ENCODE measurements around the gene ADGRD1. TPM values are rescaled to one million over a fixed set of nuclear protein-coding genes. Genes with fewer than 3 reads are reported as not detected.

Gene ADGRD1
- polyA plus RNA-seq, 1 experiment, result 68.5 TPM

- ChIA-PET POLR2A (no interaction called here), CTCF (no interaction called here)
- no peak for TF ChIP-seq CTCF (IDR thresholded peaks at IDR 0.05; ENCODE audit: insufficient read depth, low read depth, low read length)
- Histone ChIP-seq H3K27me3 (ENCODE audit: control insufficient read depth, insufficient read depth, low read length) (no peaks in the 10 kb centered on the region), H3K4me3 (ENCODE audit: low read depth, low read length) (no peak overlapping the region), H3K36me3 (ENCODE audit: control insufficient read depth, insufficient read depth, low read length) (peaks cover 10% of the 10 kb centered on the region)
- DNase-seq (ENCODE audit: low read depth), result no peak
Measured at GRCh38 chr12:130967636-130968035, 13.9 kb downstream of the ADGRD1 start.

GRCh38 chr12:130968611-130969010 lies 14.9 kb downstream of the ADGRD1 start:
- no peak for DNase-seq (ENCODE audit: low read depth)
- no peak for TF ChIP-seq CTCF (IDR thresholded peaks at IDR 0.05; ENCODE audit: insufficient read depth, low read depth, low read length)
- Histone ChIP-seq H3K27me3 (ENCODE audit: control insufficient read depth, insufficient read depth, low read length) (no peaks in the 10 kb centered on the region), H3K4me3 (ENCODE audit: low read depth, low read length) (no peak overlapping the region), H3K36me3 (ENCODE audit: control insufficient read depth, insufficient read depth, low read length) (peaks cover 12% of the 10 kb centered on the region)
- POLR2A ChIA-PET, result no interaction called here
- CTCF ChIA-PET, result no interaction called here

- no peak for TF ChIP-seq CTCF (IDR thresholded peaks at IDR 0.05; ENCODE audit: insufficient read depth, low read depth, low read length)
- DNase-seq (ENCODE audit: low read depth), result no peak
- POLR2A ChIA-PET, result no interaction called here
- Histone ChIP-seq H3K4me3 (ENCODE audit: low read depth, low read length) (no peak overlapping the region), H3K36me3 (ENCODE audit: control insufficient read depth, insufficient read depth, low read length) (peaks cover 15% of the 10 kb centered on the region), H3K27me3 (ENCODE audit: control insufficient read depth, insufficient read depth, low read length) (no peaks in the 10 kb centered on the region)
- CTCF ChIA-PET, result no interaction called here
Measured at GRCh38 chr12:130969223-130969622, 15.5 kb downstream of the ADGRD1 start.

GRCh38 chr12:130970165-130970907 lies 16.6 kb downstream of the ADGRD1 start:
- ChIA-PET POLR2A (no interaction called here), CTCF (no interaction called here)
- no peak overlapping the region for H3K4me3 ChIP-seq (ENCODE audit: low read depth, low read length)
- H3K36me3 ChIP-seq (ENCODE audit: control insufficient read depth, insufficient read depth, low read length), result peaks cover 16% of the 10 kb centered on the region
- no peaks in the 10 kb centered on the region for H3K27me3 ChIP-seq (ENCODE audit: control insufficient read depth, insufficient read depth, low read length)
- TF ChIP-seq CTCF (IDR thresholded peaks at IDR 0.05; ENCODE audit: insufficient read depth, low read depth, low read length), result no peak
- no peak for DNase-seq (ENCODE audit: low read depth)

- no peak for TF ChIP-seq CTCF (IDR thresholded peaks at IDR 0.05; ENCODE audit: insufficient read depth, low read depth, low read length)
- CTCF ChIA-PET, result no interaction called here
- no peak for DNase-seq (ENCODE audit: low read depth)
- Histone ChIP-seq H3K36me3 (ENCODE audit: control insufficient read depth, insufficient read depth, low read length) (peaks cover 16% of the 10 kb centered on the region), H3K4me3 (ENCODE audit: low read depth, low read length) (no peak overlapping the region), H3K27me3 (ENCODE audit: control insufficient read depth, insufficient read depth, low read length) (no peaks in the 10 kb centered on the region)
- POLR2A ChIA-PET, result no interaction called here
Measured at GRCh38 chr12:130970908-130971233, 17.2 kb downstream of the ADGRD1 start.
